HG02840 (cell line): ENCODE results near the gene TSPAN18.

Source experiments
- ATAC-seq: cut with Tn5 transposase; IDR thresholded peaks from one replicate; pipeline ENCODE4 v1.9.1; 2021; ENCODE audit warnings: mild to moderate bottlenecking, moderate library complexity, moderate number of reproducible peaks; ENCODE audit not compliant: unreplicated experiment, low FRiP score

The TSPAN18 gene

GRCh38 chr11:44966694-44967093, 239.9 kb downstream of the TSPAN18 start:
- ATAC-seq, result no peak

- no peak for ATAC-seq
Observed at GRCh38 chr11:44967930-44968496, 241.3 kb downstream of the TSPAN18 start.

- no peak for ATAC-seq
Observed at GRCh38 chr11:44968510-44968909, 241.7 kb downstream of the TSPAN18 start.

- no peak for ATAC-seq
Observed at GRCh38 chr11:44969651-44970252, 243.0 kb downstream of the TSPAN18 start.

- ATAC-seq, result no peak
Observed at GRCh38 chr11:44970293-44970692, 243.5 kb downstream of the TSPAN18 start.

- no peak for ATAC-seq
Observed at GRCh38 chr11:44971185-44971584, 244.4 kb downstream of the TSPAN18 start.

- no peak for ATAC-seq
Observed at GRCh38 chr11:44972746-44973435, 246.1 kb downstream of the TSPAN18 start.

- ATAC-seq, result no peak
Observed at GRCh38 chr11:44973632-44974401, 247.1 kb downstream of the TSPAN18 start.

GRCh38 chr11:44974402-44975000, 247.7 kb downstream of the TSPAN18 start:
- no peak for ATAC-seq

GRCh38 chr11:44976576-44976975, 249.8 kb downstream of the TSPAN18 start:
- ATAC-seq, result no peak

GRCh38 chr11:44977493-44977984, 250.8 kb downstream of the TSPAN18 start:
- no peak for ATAC-seq

- no peak for ATAC-seq
Observed at GRCh38 chr11:44978274-44978960, 251.7 kb downstream of the TSPAN18 start.

- ATAC-seq, result no peak
Observed at GRCh38 chr11:44978961-44979331, 252.2 kb downstream of the TSPAN18 start.

- ATAC-seq, result no peak
Observed at GRCh38 chr11:44979543-44980399, 253.0 kb downstream of the TSPAN18 start.

GRCh38 chr11:44980533-44981427, 254.0 kb downstream of the TSPAN18 start:
- no peak for ATAC-seq
